CD14-positive monocyte (primary cell): ENCODE results near the gene ZNF710. TPM values are rescaled to one million over a fixed set of nuclear protein-coding genes. Genes with fewer than 3 reads are reported as not detected.

Source experiments
- DNase-seq, 3 donors: peaks; one replicate each; pipeline ENCODE4 v3.0.0-alpha.2; 2011 to 2022
- H2AFZ ChIP-seq: 2 replicates; pipeline ENCODE4 v1.6.0; 2012; ENCODE audit warnings: mild to moderate bottlenecking, low read depth, low read length, inconsistent platforms; ENCODE audit not compliant: insufficient read depth, poor library complexity, severe bottlenecking
- H3K27ac ChIP-seq, 2 donors: 1 replicate in 1 of 2; 2 replicates in 1 of 2; pipeline ENCODE4 v1.5.1; 2012 to 2013; ENCODE audit warnings: low read length in 2 of 2, control low read depth in 1 of 2, inconsistent platforms in 1 of 2, low read depth in 1 of 2, mild to moderate bottlenecking in 1 of 2
- H3K27me3 ChIP-seq, 2 donors: one replicate each; pipeline versions ENCODE4 v1.6.0 to v1.6.1; 2011 to 2013; ENCODE audit warnings: low read length in 2 of 2; ENCODE audit not compliant: control insufficient read depth in 2 of 2, insufficient read depth in 2 of 2
- H3K36me3 ChIP-seq, 2 donors: replicated peaks in 1 of 2; 1 replicate in 1 of 2; 2 replicates in 1 of 2; pipeline versions ENCODE4 v1.5.1 to v1.6.1; 2012 to 2013; ENCODE audit warnings: low read length in 2 of 2, control low read depth in 1 of 2, inconsistent platforms in 1 of 2, mild to moderate bottlenecking in 1 of 2; ENCODE audit not compliant: insufficient read depth in 2 of 2, control insufficient read depth in 1 of 2
- H3K4me1 ChIP-seq, 2 donors: 1 replicate in 1 of 2; 2 replicates in 1 of 2; pipeline versions ENCODE4 v1.5.1 to v1.6.1; 2012 to 2013; ENCODE audit warnings: low read length in 2 of 2, control low read depth in 1 of 2, inconsistent platforms in 1 of 2, mild to moderate bottlenecking in 1 of 2, moderate library complexity in 1 of 2; ENCODE audit not compliant: insufficient read depth in 2 of 2, control insufficient read depth in 1 of 2
- H3K4me2 ChIP-seq: replicated peaks from 2 replicates; pipeline ENCODE3; 2012; ENCODE audit warnings: low read length, moderate library complexity, mild to moderate bottlenecking; ENCODE audit not compliant: poor library complexity, severe bottlenecking; ENCODE audit errors: extremely low read depth
- H3K4me3 ChIP-seq, 3 experiments: fragments of 200-600 bp in 1 of 3; sonication (generic) in 1 of 3; replicated peaks in 1 of 3; 1 replicate in 2 of 3; 2 replicates in 1 of 3; pipeline ENCODE4 v1.5.1; 2011 to 2013; ENCODE audit warnings: low read length in 3 of 3, mild to moderate bottlenecking in 3 of 3, control low read depth in 2 of 3, low read depth in 2 of 3, inconsistent platforms in 1 of 3, moderate library complexity in 1 of 3
- H3K79me2 ChIP-seq: 2 replicates; pipeline ENCODE4 v1.6.0; 2012; ENCODE audit warnings: mild to moderate bottlenecking, control low read depth, inconsistent platforms, low read length, moderate library complexity; ENCODE audit not compliant: insufficient read depth
- H3K9ac ChIP-seq: 2 replicates; pipeline ENCODE4 v1.6.0; 2017; ENCODE audit warnings: low read length, mild to moderate bottlenecking; ENCODE audit not compliant: insufficient read depth, poor library complexity, severe bottlenecking
- H3K9me3 ChIP-seq, 2 donors: replicated peaks in 1 of 2; 1 replicate in 1 of 2; 2 replicates in 1 of 2; pipeline versions ENCODE4 v1.5.1 to v1.6.1; 2012 to 2013; ENCODE audit warnings: low read length in 2 of 2, control low read depth in 1 of 2; ENCODE audit not compliant: control insufficient read depth in 1 of 2, insufficient read depth in 1 of 2
- H4K20me1 ChIP-seq: 2 replicates; pipeline ENCODE4 v1.6.0; 2012; ENCODE audit warnings: mild to moderate bottlenecking, low read length, control low read depth, moderate library complexity; ENCODE audit not compliant: insufficient read depth
- H3K27ac Mint-ChIP-seq, 7 donors: one replicate each; pipeline ENCODE4 v1.8.0; 2020; ENCODE audit warnings: mild to moderate bottlenecking in 7 of 7, mixed read lengths in 7 of 7, moderate library complexity in 6 of 7, inconsistent platforms in 2 of 7
- H3K27me3 Mint-ChIP-seq, 3 donors: one replicate each; pipeline ENCODE4 v1.8.0; 2021 to 2022; ENCODE audit warnings: low read depth in 3 of 3, mild to moderate bottlenecking in 3 of 3, mixed read lengths in 3 of 3, moderate library complexity in 3 of 3, inconsistent platforms in 1 of 3
- H3K36me3 Mint-ChIP-seq, 2 donors: one replicate each; pipeline ENCODE4 v1.8.0; 2020; ENCODE audit warnings: mixed read lengths in 2 of 2, inconsistent platforms in 1 of 2, mild to moderate bottlenecking in 1 of 2
- H3K4me1 Mint-ChIP-seq: one replicate; pipeline ENCODE4 v1.8.0; 2020; ENCODE audit warnings: mild to moderate bottlenecking, mixed read lengths
- H3K4me3 Mint-ChIP-seq, 2 donors: one replicate each; pipeline ENCODE4 v1.8.0; 2020; ENCODE audit warnings: mild to moderate bottlenecking in 2 of 2, mixed read lengths in 2 of 2, moderate library complexity in 1 of 2
- H3K9me3 Mint-ChIP-seq, 7 donors: one replicate each; pipeline ENCODE4 v1.8.0; 2020 to 2022; ENCODE audit warnings: mixed read lengths in 7 of 7, mild to moderate bottlenecking in 6 of 7, moderate library complexity in 6 of 7, inconsistent platforms in 2 of 7
- WGBS: methylation state at CpG from one replicate; pipeline ENCODE4 v1.1.5; 2013; ENCODE audit warnings: missing lambda C conversion rate; ENCODE audit not compliant: insufficient coverage; 5-methylcytosine and 5-hydroxymethylcytosine counted together
- intact Hi-C, 2 donors: fragments of 100-400 bp; cut with micrococcal nuclease; formaldehyde crosslinking; loops; one replicate each; pipeline versions ENCODE4 v1.15.0 to v1.15.1; 2023
- polyA plus RNA-seq, 3 donors: library from polyadenylated mRNA; depleted of rRNA in 1 of 3; unstranded in 2 of 3; stranded (reverse) in 1 of 3; fragments of 300-500 nt in 2 of 3; fragments of >200 nt in 1 of 3; fragmentation: Illumina TruSeq in 2 of 3; gene quantifications; 1 replicate in 2 of 3; 2 replicates in 1 of 3; pipeline ENCODE4 v1.2.3, GENCODE V29; 2012 to 2021
- TF ChIP-seq, protein P1 (sequence below): fragments of 200-600 bp; IDR thresholded peaks from one replicate; pipeline ENCODE4 v1.8.0; 2022; ENCODE audit warnings: antibody characterized with exemption, mild to moderate bottlenecking

Gene ZNF710
- polyA plus RNA-seq, 3 donors: 3.4 to 45.6 (median 4.8) TPM

DNA sequence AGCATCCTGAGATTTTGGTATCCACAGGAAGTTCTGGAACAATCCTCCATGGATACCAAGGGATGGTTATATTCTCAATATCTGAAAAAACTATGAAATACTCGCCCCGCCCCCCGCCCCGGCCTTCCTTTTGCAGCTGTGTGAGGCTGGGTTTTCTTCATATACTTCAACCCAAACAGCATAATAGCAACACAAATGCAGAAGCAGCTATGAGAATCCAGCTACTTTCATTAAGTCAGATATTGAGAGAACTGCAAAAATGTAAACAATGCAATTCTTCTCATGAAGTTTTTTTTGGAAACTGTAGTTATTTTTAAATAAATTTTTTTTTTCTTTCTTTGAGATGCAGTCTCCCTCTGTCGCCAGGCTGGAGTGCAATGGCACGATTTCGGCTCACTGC is 112.0 kb downstream of the ZNF710 start:
- peaks cover 2 to 5% (median 2%) of the 10 kb centered on the region in 3 donors for H3K27me3 Mint-ChIP-seq
- no peaks in the 10 kb centered on the region for H4K20me1 ChIP-seq
- H3K27ac ChIP-seq: no peak overlapping the region
- no peak overlapping the region for H3K27ac Mint-ChIP-seq
- H3K4me2 ChIP-seq: no peak overlapping the region
- H2AFZ ChIP-seq: no peak overlapping the region
- peaks cover 13 to 17% of the 10 kb centered on the region in 2 donors for H3K9me3 ChIP-seq
- no peaks in the 10 kb centered on the region for H3K27me3 ChIP-seq
- no peaks in the 10 kb centered on the region for H3K36me3 Mint-ChIP-seq
- intact Hi-C loops: no loop called here
- TF ChIP-seq, protein P1, sequence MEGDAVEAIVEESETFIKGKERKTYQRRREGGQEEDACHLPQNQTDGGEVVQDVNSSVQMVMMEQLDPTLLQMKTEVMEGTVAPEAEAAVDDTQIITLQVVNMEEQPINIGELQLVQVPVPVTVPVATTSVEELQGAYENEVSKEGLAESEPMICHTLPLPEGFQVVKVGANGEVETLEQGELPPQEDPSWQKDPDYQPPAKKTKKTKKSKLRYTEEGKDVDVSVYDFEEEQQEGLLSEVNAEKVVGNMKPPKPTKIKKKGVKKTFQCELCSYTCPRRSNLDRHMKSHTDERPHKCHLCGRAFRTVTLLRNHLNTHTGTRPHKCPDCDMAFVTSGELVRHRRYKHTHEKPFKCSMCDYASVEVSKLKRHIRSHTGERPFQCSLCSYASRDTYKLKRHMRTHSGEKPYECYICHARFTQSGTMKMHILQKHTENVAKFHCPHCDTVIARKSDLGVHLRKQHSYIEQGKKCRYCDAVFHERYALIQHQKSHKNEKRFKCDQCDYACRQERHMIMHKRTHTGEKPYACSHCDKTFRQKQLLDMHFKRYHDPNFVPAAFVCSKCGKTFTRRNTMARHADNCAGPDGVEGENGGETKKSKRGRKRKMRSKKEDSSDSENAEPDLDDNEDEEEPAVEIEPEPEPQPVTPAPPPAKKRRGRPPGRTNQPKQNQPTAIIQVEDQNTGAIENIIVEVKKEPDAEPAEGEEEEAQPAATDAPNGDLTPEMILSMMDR: no peak
- no peak overlapping the region for H3K9ac ChIP-seq
- peaks cover 6% of the 10 kb centered on the region for H3K4me1 Mint-ChIP-seq
- no peaks in the 10 kb centered on the region for H3K36me3 ChIP-seq
- no peak overlapping the region for H3K4me3 Mint-ChIP-seq
- no peak overlapping the region for H3K4me3 ChIP-seq
- DNase-seq: no peak
- no peaks in the 10 kb centered on the region for H3K4me1 ChIP-seq
- no CpG with 5 or more reads among the region's 7 CpGs for WGBS
- H3K79me2 ChIP-seq: no peaks in the 10 kb centered on the region
- peaks cover 14 to 23% (median 22%) of the 10 kb centered on the region in 7 donors for H3K9me3 Mint-ChIP-seq

DNA sequence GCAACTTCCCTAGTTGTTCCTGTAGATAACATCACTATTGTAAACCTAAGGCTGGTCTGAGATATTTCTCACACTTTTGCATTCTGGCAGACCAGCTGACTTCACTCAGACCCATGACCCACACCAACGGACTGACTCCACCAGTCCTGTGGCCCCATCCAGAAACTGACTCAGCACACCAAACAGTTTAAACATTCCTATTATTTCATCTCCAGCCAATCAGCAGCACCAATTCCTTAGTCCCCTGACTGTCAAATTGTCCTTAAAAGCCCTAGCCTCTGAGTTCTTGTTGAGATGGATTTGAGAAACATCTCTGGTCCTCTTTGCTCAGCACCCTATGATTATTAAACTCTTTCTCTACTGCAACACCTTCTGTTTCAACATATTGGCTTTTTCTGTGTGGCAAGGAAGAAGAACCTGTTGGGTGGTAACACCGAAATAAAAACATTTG is 113.4 kb downstream of the ZNF710 start:
- no peak overlapping the region for H3K4me2 ChIP-seq
- Mint-ChIP-seq H3K4me3 (no peak overlapping the region), H3K36me3 (no peaks in the 10 kb centered on the region), H3K27ac (peak overlapping the region in 1 of 7 donors; percentile 9), H3K27me3 (peaks cover 2 to 6% (median 5%) of the 10 kb centered on the region in 3 donors), H3K4me1 (peaks cover 5% of the 10 kb centered on the region), H3K9me3 (peaks cover 14 to 23% (median 22%) of the 10 kb centered on the region in 7 donors)
- no peaks in the 10 kb centered on the region for H3K36me3 ChIP-seq
- TF ChIP-seq, protein P1: no peak
- H3K9ac ChIP-seq: no peak overlapping the region
- H3K27me3 ChIP-seq: no peaks in the 10 kb centered on the region
- H3K79me2 ChIP-seq: no peaks in the 10 kb centered on the region
- intact Hi-C loops: no loop called here
- peaks cover 13 to 17% of the 10 kb centered on the region in 2 donors for H3K9me3 ChIP-seq
- no peak overlapping the region for H3K4me3 ChIP-seq
- WGBS: 50% methylated on average over 1 of the region's 2 CpGs
- H4K20me1 ChIP-seq: no peaks in the 10 kb centered on the region
- no peak overlapping the region for H2AFZ ChIP-seq
- no peak overlapping the region for H3K27ac ChIP-seq
- no peaks in the 10 kb centered on the region for H3K4me1 ChIP-seq
- no peak for DNase-seq
